Memory B cell (primary cell): ENCODE measurements around the gene CLRN2.

Experiments
- ATAC-seq: fragments of 150-1000 bp; cut with Tn5 transposase; 2 replicates; pipeline ENCODE4 v1.10.0; 2021; ENCODE audit warnings: low read depth, mild to moderate bottlenecking, moderate library complexity
- DNase-seq, 2 donors: peaks; one replicate each; pipeline ENCODE4 v3.0.0; 2022; ENCODE audit warnings: low spot score in 2 of 2
- H3K27ac Mint-ChIP-seq: one replicate; pipeline ENCODE4 v1.8.0; 2022; ENCODE audit warnings: mild to moderate bottlenecking, moderate library complexity, mixed read lengths
- H3K27me3 Mint-ChIP-seq: one replicate; pipeline ENCODE4 v1.8.0; 2022; ENCODE audit warnings: mixed read lengths
- H3K36me3 Mint-ChIP-seq: one replicate; pipeline ENCODE4 v1.8.0; 2022; ENCODE audit warnings: mild to moderate bottlenecking, mixed read lengths
- H3K4me1 Mint-ChIP-seq: one replicate; pipeline ENCODE4 v1.8.0; 2022; ENCODE audit warnings: mixed read lengths
- H3K4me3 Mint-ChIP-seq: one replicate; pipeline ENCODE4 v1.8.0; 2022; ENCODE audit warnings: mild to moderate bottlenecking, moderate library complexity, mixed read lengths
- H3K9me3 Mint-ChIP-seq: one replicate; pipeline ENCODE4 v1.8.0; 2022; ENCODE audit warnings: mixed read lengths

Gene CLRN2

GRCh38 chr4:17544831-17545234 lies 29.9 kb downstream of the CLRN2 start:
- ATAC-seq (no peak), DNase-seq (no peak)
- Mint-ChIP-seq H3K9me3 (no peaks in the 10 kb centered on the region), H3K36me3 (no peaks in the 10 kb centered on the region), H3K4me3 (no peak overlapping the region), H3K27me3 (peaks cover 5% of the 10 kb centered on the region), H3K27ac (no peak overlapping the region), H3K4me1 (no peaks in the 10 kb centered on the region)

DNA sequence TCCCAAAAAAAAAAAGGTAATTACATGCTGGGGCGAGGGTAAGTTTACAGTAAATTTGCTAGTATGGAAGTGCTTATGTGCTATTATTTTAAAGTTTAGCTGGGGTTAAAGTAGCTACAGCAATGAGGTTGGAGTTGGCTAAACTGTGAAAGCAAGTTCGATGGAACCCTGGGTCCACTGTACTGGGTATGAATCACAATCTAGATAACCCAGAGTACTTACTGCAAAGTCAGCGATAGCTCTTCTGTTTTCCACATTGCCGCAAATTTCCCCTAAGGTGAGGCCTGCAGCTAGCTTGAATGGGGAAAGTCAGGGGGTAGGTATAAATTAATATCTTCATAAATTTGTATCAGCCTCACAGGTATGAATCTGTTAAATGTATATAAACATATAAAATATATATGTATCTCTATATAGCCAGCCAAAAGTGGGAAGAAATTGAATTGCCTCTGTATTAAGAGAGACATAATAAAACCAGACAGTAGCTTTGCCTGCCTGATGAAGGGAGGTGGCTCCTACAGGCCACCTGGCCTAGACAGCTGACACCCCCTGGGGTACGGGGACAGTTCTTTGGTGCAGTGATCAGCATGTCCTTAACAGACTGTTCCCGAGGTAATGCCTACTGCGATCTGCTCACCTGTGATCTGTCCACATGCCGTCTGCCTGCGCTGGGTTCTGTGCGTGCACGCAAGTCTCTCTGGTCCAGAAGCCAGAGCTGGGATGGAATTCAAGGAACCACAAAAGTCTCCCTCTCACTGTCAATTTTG lies 30.6 kb downstream of the CLRN2 start:
- Mint-ChIP-seq H3K36me3 (no peaks in the 10 kb centered on the region), H3K9me3 (no peaks in the 10 kb centered on the region), H3K27me3 (peaks cover 6% of the 10 kb centered on the region), H3K27ac (no peak overlapping the region), H3K4me1 (no peaks in the 10 kb centered on the region), H3K4me3 (no peak overlapping the region)
- ATAC-seq (no peak), DNase-seq (no peak)

DNA sequence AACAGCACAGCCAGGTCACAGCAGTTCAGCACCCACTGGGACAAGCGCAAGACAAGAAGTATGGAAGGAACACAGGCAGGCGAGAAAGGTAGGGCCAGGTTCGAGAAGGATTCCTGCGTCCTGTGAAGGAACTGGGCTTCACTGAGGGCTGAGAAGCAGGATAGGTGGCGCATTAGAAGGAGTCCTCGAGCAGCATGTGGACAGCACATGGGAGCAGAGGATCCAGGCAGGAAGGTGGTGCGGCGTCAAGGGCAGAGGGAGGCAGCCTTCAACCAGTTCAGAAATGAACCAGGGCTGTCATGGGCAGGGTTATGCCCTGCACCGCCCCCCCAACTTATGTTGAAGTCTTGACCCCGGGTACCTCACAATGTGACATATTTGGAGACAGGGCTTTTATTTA lies 31.3 kb downstream of the CLRN2 start:
- no peak for DNase-seq
- H3K4me1 Mint-ChIP-seq, result no peaks in the 10 kb centered on the region
- H3K27ac Mint-ChIP-seq, result no peak overlapping the region
- H3K4me3 Mint-ChIP-seq, result no peak overlapping the region
- no peak for ATAC-seq
- H3K9me3 Mint-ChIP-seq, result no peaks in the 10 kb centered on the region
- peaks cover 5% of the 10 kb centered on the region for H3K27me3 Mint-ChIP-seq
- no peaks in the 10 kb centered on the region for H3K36me3 Mint-ChIP-seq

GRCh38 chr4:17546678-17547077 lies 31.7 kb downstream of the CLRN2 start:
- no peaks in the 10 kb centered on the region for H3K4me1 Mint-ChIP-seq
- H3K4me3 Mint-ChIP-seq, result no peak overlapping the region
- no peak overlapping the region for H3K27ac Mint-ChIP-seq
- no peaks in the 10 kb centered on the region for H3K9me3 Mint-ChIP-seq
- H3K27me3 Mint-ChIP-seq, result peaks cover 3% of the 10 kb centered on the region
- ATAC-seq (no peak), DNase-seq (no peak)
- H3K36me3 Mint-ChIP-seq, result no peaks in the 10 kb centered on the region

DNA sequence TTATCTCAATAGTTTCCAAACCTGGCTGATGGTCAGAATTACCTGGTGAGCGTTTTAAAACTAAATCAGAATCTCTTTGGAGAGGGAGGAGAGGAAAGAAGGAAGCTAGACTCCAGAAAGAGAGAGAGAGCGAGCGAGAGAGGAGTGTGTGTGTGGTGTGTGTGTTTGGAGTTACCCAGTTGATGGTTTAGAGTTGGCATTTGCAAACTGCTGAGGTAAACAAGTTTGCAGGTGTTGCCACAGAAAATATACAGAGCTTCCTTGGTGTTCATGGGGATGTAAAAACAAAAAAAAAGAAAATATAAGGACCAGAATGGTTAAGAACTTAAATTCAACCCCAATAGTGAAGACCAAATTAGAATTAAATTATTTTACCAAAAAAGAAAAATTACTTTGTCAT lies 35.6 kb downstream of the CLRN2 start:
- peaks cover 12% of the 10 kb centered on the region for H3K27me3 Mint-ChIP-seq
- DNase-seq, result no peak

DNA sequence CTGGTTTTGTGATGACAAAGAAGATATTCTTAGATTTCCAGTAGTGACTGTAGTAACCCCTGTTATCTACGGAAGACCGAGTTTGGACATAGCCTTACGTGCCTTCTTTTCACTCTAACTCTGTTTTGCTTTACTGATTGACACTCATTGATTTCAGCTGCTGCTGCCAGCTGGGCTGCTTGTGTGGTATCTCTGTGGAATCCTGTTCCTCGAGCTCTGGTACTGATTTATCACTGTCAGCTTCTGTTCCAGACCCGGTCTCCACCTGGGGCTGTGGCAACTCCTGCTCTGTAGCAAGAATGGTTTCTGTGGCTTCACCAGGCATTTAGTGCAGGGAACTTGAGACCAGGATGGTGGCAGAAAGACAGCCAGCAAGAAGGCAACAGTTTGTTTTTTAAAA lies 37.5 kb downstream of the CLRN2 start:
- ATAC-seq (no peak), DNase-seq (no peak)
- Mint-ChIP-seq H3K27me3 (peaks cover 14% of the 10 kb centered on the region), H3K4me1 (no peaks in the 10 kb centered on the region), H3K4me3 (no peak overlapping the region), H3K36me3 (no peaks in the 10 kb centered on the region), H3K9me3 (no peaks in the 10 kb centered on the region), H3K27ac (no peak overlapping the region)

More for the DNA sequence above, 35.6 kb downstream of the CLRN2 start:
- no peak for ATAC-seq
- Mint-ChIP-seq H3K4me3 (no peak overlapping the region), H3K4me1 (no peaks in the 10 kb centered on the region), H3K36me3 (no peaks in the 10 kb centered on the region), H3K27ac (no peak overlapping the region), H3K9me3 (no peaks in the 10 kb centered on the region)

GRCh38 chr4:17554568-17554967 lies 39.6 kb downstream of the CLRN2 start:
- Mint-ChIP-seq H3K4me3 (no peak overlapping the region), H3K9me3 (no peaks in the 10 kb centered on the region), H3K27ac (no peak overlapping the region), H3K27me3 (peaks cover 16% of the 10 kb centered on the region), H3K4me1 (no peaks in the 10 kb centered on the region), H3K36me3 (no peaks in the 10 kb centered on the region)
- DNase-seq, result no peak
- ATAC-seq, result no peak

DNA sequence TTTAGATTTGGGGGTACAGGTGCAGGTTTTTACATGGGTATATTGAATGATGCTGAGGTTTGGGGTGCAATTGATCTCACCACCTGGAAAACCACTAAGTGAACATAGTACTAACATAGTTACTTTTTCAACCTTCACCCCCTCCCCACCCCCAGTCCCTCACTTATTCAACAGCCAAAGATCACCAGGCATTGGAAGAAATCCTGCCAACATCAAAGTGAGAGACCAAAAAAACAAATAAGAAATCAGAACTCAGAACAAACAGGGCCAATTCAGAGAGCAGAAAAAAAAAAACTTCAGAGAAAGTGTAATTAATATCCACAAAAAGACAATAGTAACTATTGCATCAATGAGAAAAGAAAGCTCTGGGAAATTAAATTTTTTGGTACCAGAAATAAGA lies 41.5 kb downstream of the CLRN2 start:
- Mint-ChIP-seq H3K9me3 (no peaks in the 10 kb centered on the region), H3K4me3 (no peak overlapping the region), H3K27me3 (peaks cover 13% of the 10 kb centered on the region), H3K4me1 (no peaks in the 10 kb centered on the region), H3K36me3 (no peaks in the 10 kb centered on the region), H3K27ac (no peak overlapping the region)
- ATAC-seq, result no peak
- DNase-seq, result no peak

DNA sequence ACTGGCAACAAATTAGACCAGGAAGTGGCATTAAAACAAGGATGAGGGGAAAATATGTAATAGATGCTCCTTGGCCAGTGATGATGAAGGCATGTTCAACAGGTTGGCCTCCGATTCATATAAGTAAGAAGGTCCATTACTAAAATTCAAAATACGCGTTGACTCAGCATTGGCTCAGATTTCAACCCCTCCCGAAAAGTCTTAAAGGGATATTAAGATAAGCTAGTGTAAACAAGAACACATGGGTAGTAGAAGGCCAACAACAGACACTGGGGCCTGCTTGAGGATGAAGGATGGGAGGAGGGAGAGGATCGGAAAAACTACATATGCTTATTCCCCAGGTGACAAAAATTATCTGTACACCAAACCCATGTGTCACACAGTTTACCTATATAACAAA lies 42.9 kb downstream of the CLRN2 start:
- no peak for DNase-seq
- Mint-ChIP-seq H3K4me3 (no peak overlapping the region), H3K4me1 (no peaks in the 10 kb centered on the region), H3K27me3 (peaks cover 9% of the 10 kb centered on the region), H3K27ac (no peak overlapping the region), H3K9me3 (no peaks in the 10 kb centered on the region), H3K36me3 (no peaks in the 10 kb centered on the region)
- no peak for ATAC-seq

DNA sequence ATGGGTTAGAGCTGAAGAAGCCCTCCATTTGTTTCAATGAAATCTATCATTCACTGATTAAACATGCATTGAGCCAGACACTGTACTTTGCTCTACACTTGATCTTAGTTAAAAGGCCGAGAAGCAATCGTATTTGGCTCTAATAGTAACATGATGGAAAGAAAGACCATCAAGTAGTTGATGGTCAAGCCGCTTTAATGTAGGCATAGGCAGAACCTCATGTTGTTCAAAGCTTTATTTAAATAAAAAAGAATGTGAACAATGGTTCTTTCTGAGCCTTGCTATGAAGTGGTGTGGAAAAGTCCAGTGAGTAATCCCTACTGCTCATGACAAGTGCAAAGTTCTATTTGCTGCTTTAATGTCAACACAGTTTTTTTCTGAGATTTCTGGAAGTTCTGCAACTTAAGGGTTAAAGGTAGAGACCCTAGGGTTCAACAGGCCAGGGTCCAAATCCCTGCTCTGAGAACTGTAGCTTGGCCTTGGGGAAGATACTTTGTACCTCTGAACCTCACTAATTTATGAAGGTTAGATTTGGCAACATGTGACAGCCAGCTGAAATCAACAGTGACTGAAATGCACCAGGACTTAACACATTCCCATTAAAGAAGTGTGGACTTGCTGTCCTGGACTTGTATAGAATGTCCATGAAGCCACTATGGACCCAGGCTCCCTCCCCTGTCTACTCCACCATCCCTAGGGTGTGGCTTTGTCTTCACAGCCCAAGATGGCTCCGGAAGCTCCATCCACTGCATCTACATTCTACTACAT lies 44.2 kb downstream of the CLRN2 start:
- Mint-ChIP-seq H3K9me3 (no peaks in the 10 kb centered on the region), H3K27ac (no peak overlapping the region), H3K36me3 (no peaks in the 10 kb centered on the region), H3K27me3 (peaks cover 9% of the 10 kb centered on the region), H3K4me1 (no peaks in the 10 kb centered on the region), H3K4me3 (no peak overlapping the region)
- no peak for ATAC-seq
- no peak for DNase-seq

GRCh38 chr4:17559709-17560048 lies 44.7 kb downstream of the CLRN2 start:
- Mint-ChIP-seq H3K27ac (no peak overlapping the region), H3K36me3 (no peaks in the 10 kb centered on the region), H3K4me1 (no peaks in the 10 kb centered on the region), H3K9me3 (no peaks in the 10 kb centered on the region), H3K27me3 (peaks cover 9% of the 10 kb centered on the region), H3K4me3 (no peak overlapping the region)
- DNase-seq, result no peak
- no peak for ATAC-seq

DNA sequence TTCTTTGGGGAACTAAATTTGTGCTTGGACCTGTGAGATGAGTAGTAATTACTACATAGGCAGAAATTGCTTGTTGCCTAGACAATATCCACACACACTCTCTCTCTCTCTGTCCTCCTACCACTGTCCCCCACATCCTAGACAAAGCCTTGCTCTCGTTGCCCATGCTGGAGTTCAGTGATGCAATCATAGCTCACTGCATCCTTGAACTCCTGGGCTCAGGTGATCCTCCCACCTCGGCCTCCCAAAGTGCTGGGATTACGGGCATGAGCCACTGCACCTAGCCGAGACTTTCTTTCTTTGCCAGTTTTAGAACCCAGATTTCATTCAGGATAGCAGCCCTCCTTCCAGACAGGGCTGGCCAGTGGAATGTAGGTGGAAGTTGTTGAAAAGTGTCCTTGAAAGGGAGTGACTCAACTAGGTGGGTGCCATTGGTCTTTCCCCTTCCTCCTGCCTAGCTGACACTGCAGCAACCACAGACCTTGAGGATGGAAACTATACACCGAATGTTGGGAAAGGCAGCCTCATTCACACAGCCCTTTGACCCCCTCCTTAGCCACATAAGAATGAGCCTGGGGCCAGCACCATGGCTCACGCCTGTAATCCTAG lies 45.2 kb downstream of the CLRN2 start:
- Mint-ChIP-seq H3K4me1 (no peaks in the 10 kb centered on the region), H3K27me3 (peaks cover 6% of the 10 kb centered on the region), H3K36me3 (no peaks in the 10 kb centered on the region), H3K27ac (no peak overlapping the region), H3K4me3 (no peak overlapping the region), H3K9me3 (no peaks in the 10 kb centered on the region)
- ATAC-seq (no peak), DNase-seq (no peak)

GRCh38 chr4:17561195-17561909 lies 46.4 kb downstream of the CLRN2 start:
- Mint-ChIP-seq H3K36me3 (no peaks in the 10 kb centered on the region), H3K27ac (no peak overlapping the region), H3K4me3 (no peak overlapping the region), H3K27me3 (peaks cover 3% of the 10 kb centered on the region), H3K4me1 (no peaks in the 10 kb centered on the region), H3K9me3 (no peaks in the 10 kb centered on the region)
- no peak for DNase-seq
- no peak for ATAC-seq

DNA sequence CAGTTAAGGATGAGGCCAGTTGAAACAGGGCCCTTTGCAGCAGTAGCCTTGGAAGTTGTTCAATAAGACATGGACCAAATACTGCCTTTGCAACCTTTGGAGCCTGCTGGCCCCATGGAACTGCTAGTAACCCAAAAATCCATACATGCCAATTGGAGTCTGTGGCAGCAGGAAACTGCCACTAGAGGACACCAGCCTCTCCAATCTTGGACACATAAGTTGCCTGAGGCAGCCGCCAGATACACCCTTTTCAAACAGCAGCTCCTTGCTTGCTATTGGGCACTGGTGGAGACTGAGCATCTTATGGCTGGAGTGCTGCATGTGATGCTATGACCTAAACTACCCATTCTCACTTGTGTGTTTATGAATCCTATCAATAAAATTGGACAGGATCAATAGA lies 47.2 kb downstream of the CLRN2 start:
- DNase-seq, result no peak
- ATAC-seq, result no peak
- no peak overlapping the region for H3K27ac Mint-ChIP-seq
- H3K4me1 Mint-ChIP-seq, result no peaks in the 10 kb centered on the region
- H3K27me3 Mint-ChIP-seq, result peaks cover 2% of the 10 kb centered on the region
- H3K36me3 Mint-ChIP-seq, result no peaks in the 10 kb centered on the region
- no peaks in the 10 kb centered on the region for H3K9me3 Mint-ChIP-seq
- no peak overlapping the region for H3K4me3 Mint-ChIP-seq
